Retinal pigment epithelial cell (primary cell): ENCODE results near the gene PUDP.
"Not testable (repeated sequence)": the region's sequence is repeated elsewhere in the genome, so short reads cannot be mapped to it uniquely, and the experiment has no call there.

Source experiments
- DNase-seq: peaks from one replicate; pipeline ENCODE4 v3.0.0-alpha.2; 2010; ENCODE audit warnings: low read depth
- H3K4me3 ChIP-seq: 2 replicates; pipeline ENCODE4 v1.5.1; 2011; ENCODE audit warnings: mild to moderate bottlenecking, low read length, control low read depth, moderate library complexity
- TF ChIP-seq, protein P1 (sequence below): conservative IDR thresholded peaks from 2 replicates; pipeline ENCODE4 v1.5.1; 2011; ENCODE audit warnings: low read depth, low read length, control low read depth, inconsistent platforms

PUDP gene

GRCh38 chrX:7179446-7179845 lies 31.5 kb upstream of the PUDP start:
- no peak for DNase-seq
- no peak overlapping the region for H3K4me3 ChIP-seq
- TF ChIP-seq, protein P1, sequence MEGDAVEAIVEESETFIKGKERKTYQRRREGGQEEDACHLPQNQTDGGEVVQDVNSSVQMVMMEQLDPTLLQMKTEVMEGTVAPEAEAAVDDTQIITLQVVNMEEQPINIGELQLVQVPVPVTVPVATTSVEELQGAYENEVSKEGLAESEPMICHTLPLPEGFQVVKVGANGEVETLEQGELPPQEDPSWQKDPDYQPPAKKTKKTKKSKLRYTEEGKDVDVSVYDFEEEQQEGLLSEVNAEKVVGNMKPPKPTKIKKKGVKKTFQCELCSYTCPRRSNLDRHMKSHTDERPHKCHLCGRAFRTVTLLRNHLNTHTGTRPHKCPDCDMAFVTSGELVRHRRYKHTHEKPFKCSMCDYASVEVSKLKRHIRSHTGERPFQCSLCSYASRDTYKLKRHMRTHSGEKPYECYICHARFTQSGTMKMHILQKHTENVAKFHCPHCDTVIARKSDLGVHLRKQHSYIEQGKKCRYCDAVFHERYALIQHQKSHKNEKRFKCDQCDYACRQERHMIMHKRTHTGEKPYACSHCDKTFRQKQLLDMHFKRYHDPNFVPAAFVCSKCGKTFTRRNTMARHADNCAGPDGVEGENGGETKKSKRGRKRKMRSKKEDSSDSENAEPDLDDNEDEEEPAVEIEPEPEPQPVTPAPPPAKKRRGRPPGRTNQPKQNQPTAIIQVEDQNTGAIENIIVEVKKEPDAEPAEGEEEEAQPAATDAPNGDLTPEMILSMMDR, result no peak

- DNase-seq, H3K4me3 ChIP-seq: not testable (repeated sequence)
These were observed 30.9 kb upstream of the PUDP start for GRCh38 chrX:7178859-7179258.

DNA sequence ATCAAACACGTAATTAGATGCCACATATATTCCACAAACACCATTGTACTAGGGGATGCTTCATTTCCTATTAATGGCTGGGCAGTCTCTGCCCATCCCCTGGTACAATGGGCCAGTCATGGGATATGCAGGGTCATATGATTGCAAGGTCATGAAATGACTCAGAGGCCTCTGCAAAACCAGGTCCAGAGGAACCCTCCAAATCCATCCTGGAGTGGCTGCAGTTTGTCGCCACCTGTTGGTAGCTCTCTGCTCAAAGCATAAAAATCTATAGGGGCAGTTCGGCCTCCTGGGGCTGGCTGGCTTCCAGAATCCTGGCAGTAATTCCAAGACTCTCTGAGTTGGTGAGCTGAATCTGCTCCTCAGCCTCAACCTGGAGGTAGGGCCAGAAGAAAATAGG lies 22.9 kb upstream of the PUDP start:
- TF ChIP-seq, protein P1, result peak; percentile 53
- no peak for DNase-seq
- H3K4me3 ChIP-seq, result no peak overlapping the region

DNA sequence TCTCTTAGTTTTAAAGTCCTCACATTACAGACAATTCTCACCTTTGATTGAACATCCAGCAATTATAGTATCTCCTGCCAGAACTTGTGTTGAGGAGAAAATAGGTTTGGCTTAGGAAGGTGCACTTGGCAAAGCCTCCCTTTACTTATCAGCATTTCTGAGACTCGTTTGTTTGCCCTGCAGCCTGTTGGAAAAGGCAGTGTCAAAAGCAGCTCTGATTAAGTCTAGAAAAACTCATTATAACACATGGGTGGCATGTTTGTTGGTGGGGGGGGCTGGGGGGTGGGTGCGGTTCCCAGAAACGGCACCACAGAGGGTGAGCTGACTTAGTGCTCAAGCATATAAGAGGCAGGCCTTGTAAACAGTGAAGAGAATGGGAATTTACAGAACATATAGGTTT lies 21.7 kb upstream of the PUDP start:
- TF ChIP-seq, protein P1, result no peak
- H3K4me3 ChIP-seq, result no peak overlapping the region
- DNase-seq, result no peak

DNA sequence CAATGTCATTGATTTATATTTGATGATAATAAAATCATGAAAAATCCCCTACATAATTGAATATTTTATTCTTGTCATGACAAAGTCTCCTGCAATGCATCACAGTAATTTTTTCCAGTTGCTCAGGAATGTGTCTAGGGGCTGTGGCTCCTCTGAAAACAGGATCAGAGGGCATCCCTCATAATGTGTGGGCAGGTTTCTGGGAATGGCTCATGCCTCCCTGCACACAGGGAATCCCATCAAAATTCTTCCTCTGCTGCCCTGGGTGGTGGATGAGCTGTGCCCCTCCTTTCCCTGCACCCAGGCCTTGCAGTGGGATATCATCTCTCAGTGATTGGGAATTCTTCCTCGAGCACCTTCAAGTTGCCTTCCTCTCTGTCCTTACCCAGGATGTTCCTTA lies 20.4 kb upstream of the PUDP start:
- H3K4me3 ChIP-seq, result no peak overlapping the region
- TF ChIP-seq, protein P1, result no peak

GRCh38 chrX:7164174-7164573 lies 16.2 kb upstream of the PUDP start:
- H3K4me3 ChIP-seq, result no peak overlapping the region
- TF ChIP-seq, protein P1, result no peak
- no peak for DNase-seq

More for the DNA sequence above, 20.4 kb upstream of the PUDP start:
- no peak for DNase-seq

- no peak overlapping the region for H3K4me3 ChIP-seq
- no peak for DNase-seq
- TF ChIP-seq, protein P1, result no peak
These were observed 15.3 kb upstream of the PUDP start for GRCh38 chrX:7163146-7163677.
